Hypothalamus (tissue), 51 donors: Measurements from ENCODE around the gene AGO3.
"Not testable (repeated sequence)": the region's sequence is repeated elsewhere in the genome, so short reads cannot be mapped to it uniquely, and the experiment has no call there.

Experiments
- DNase-seq, 51 donors: peaks; one replicate each; lab custom pipeline; 2025; lab: John Stamatoyannopoulos, UW

Gene AGO3

DNA sequence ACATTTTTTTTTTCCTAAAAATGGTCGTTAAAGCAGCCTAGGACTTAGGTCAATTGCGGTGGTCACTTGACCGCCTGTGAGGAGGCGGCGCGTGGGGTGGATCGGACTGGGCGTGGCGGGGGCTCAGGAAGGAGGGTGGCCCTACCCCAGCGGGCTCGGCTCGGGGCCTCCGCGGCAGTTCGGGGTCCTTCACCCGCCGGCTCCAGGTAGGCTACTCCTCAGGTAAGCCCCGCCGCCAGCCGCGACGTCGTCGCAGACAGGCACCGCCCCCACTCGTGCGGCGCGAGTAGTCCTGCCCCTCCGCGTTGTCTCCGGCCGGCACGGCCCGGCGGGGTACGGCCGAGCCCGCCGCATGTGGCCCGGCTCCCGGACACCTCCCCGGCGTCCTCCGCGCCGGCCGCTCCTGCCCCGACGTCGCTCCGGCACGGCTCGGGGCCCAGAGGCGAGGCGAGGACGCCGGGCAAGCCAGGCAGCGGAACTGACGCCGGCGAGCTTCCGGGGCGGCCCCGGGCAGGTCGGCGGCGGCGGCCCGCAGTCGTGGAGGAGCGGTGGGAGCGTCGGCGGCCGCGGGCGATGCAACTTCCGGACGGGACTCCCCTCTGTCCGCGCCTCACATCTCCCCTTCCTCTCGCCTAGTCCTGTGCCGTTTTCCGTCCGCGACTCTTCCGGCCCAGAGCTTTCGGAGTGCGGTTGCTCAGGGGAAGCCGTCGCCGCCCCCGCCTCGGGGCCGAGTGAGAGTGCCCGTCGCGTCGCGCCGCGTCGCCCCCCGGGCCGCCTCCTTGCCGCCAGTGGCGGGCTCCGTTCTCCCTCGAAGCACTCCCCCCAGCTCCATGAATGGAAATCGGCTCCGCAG, at the start of gene AGO3:
Gene AGO3 (plus strand): TSS at position 513 of the 853 bp plus-strand sequence. CDS start 322 bp downstream, at position 835.
- DNase-seq = peak in 50 of 51 donors; percentile 12 to 86 (median 71)

GRCh38 chr1:35881850-35882273, 49.0 kb upstream of the AGO3 start:
- DNase-seq = no peak

- DNase-seq = peak in 1 of 51 donors; percentile 40
These were observed 48.3 kb upstream of the AGO3 start for GRCh38 chr1:35882586-35882944.

DNA sequence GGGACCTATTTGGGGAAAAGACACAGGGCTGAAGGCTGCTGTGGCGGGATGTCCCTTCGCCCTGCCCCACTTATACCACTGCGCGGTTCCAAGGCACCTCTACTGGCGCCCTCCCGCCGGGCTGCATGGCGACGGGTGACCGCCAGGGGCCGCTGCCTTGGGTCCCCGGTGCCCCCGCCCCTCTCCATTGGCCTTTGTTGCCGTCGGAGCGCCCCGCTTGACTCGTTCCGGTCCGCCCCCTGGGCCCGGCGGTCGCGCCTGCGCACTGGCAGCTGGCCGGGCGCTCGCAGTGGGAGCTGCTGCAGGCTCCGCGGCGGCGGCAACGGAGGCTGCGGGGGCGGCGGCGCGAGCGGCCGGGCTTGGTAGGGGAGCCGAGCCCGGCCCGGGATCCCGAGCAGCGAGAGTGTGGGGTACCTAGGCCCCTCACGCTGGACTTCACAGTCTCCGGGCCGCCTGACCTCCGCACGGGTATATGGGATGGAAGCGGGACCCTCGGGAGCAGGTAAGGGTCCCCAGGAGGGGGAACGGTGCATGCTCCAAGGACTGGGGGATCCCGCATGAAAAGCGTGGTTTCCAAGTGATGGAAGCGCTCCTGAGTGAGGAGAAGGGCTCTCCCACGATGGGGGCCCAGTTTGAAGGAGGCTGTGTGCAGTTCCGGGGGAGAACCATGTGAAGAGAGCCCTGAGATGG, 47.8 kb upstream of the AGO3 start, which contains the start of gene AGO1:
Gene AGO1 (plus strand): TSS at position 265 of the 690 bp plus-strand sequence. CDS start 213 bp downstream, at position 478.
- DNase-seq = peak; percentile 26 to 97 (median 90)

GRCh38 chr1:35883635-35884101, 47.2 kb upstream of the AGO3 start:
- DNase-seq = peak in 38 of 51 donors; percentile 9 to 62 (median 34)

DNA sequence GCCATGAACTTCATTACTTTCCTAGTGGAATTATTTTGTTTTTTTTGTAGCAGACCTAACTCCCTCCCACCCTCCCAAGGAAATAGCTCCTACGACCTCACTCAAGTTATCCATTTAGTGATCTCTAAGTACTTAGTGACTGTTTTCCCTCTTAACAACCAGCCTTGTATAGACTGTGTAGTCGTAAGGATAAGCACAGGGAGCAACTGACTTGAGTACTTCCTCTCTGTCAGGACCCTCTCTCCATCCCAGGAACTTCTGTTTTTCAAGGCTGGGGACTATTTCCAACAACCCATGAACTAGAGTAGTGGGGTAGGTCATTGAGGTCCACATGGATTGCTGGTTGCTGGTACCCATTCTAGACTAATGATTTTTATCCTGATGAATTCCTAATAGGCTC, 46.0 kb upstream of the AGO3 start:
- no peak for DNase-seq

DNA sequence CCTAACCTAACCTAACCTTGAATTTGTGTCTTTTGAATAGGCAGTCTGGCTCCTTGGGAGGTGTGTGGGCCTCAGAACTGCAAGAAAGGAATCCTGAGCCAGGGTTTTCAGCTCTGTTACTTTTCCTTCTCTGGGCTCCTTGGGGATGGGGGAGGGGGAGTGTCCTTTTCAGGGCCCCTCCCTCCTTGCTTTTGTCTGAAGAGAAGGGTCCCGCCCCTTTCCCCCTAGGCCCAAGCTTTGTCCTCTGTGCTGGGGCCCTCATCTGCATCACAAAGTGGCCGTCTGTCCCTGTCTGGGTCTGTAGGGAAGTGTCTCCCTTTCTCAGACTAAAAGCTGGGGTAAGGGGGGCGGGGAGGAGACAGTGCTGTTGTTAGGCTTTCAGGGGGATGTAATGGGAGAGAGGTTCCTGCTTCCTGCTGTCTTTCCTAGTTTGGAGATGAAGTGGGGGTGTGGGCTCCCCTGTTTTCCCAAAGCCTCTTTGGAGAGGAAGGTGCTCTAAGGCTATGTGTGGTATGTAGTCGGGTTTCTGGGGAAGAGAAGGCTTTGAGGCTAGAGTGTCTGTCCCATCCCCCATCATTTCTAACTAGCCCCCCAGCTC, 44.8 kb upstream of the AGO3 start:
- peak in 7 of 51 donors; percentile 5 to 19 (median 11) for DNase-seq

GRCh38 chr1:35886577-35887431, 44.1 kb upstream of the AGO3 start:
- DNase-seq = peak in 1 of 51 donors; percentile 4

- DNase-seq = no peak
These were observed 43.4 kb upstream of the AGO3 start for GRCh38 chr1:35887508-35887907.

DNA sequence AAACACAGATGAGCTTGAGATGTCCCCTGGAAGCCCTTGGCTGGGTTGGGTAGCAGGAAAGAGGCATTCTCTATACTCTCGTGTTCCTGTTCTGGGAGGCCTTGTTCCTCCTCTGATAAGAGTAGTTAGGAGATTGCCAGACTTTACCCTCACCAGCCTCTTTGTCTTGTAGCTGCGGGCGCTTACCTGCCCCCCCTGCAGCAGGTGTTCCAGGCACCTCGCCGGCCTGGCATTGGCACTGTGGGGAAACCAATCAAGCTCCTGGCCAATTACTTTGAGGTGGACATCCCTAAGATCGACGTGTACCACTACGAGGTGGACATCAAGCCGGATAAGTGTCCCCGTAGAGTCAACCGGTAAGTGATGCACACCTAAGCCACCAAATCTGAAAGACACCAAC, 42.6 kb upstream of the AGO3 start:
- DNase-seq = no peak

GRCh38 chr1:35888981-35889380, 41.9 kb upstream of the AGO3 start:
- not testable (repeated sequence) for DNase-seq

- no peak for DNase-seq
These were observed 37.6 kb upstream of the AGO3 start for GRCh38 chr1:35893051-35893879.

DNA sequence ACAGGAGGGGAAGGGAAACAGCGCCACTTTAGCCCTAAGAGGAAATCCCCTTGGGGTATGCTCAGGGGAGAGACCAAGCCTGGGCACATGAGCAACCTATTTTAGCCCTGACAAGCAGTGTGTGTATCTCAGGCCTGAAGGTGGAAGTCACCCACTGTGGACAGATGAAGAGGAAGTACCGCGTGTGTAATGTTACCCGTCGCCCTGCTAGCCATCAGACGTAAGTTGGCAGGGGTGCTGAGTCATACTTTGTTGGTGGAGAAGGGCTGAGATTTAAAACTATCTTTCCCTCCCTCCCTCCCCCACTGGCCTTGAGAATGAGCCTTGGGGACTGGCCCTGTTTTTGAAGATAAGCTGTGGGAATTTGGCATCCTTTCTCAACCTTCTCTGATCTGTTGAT, 36.7 kb upstream of the AGO3 start:
- peak in 8 of 51 donors; percentile 5 to 32 (median 8) for DNase-seq

DNA sequence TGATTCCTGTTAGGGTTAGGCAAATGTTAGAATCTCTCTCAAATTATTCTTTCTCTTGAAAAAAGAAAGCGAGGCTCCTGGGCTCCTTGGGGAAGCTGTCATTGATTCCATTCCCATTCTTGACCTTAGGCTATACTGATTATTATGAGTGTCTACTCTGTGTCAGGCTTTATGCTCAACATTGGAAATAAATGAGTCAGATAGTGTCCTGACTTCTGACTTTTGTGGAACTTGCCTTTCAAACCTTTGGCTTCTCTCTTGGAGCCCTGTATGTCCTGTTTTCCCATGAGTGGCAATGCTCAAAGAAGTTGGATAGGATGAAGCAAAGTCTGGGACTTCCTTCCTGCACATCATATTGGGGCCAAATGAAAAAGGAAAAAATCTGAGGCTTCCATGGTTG, 36.2 kb upstream of the AGO3 start:
- DNase-seq = no peak

GRCh38 chr1:35899941-35900340, 31.0 kb upstream of the AGO3 start:
- no peak for DNase-seq

GRCh38 chr1:35901235-35901634, 29.7 kb upstream of the AGO3 start:
- DNase-seq = no peak

GRCh38 chr1:35902671-35903070, 28.2 kb upstream of the AGO3 start:
- no peak for DNase-seq

GRCh38 chr1:35914717-35915116, 16.2 kb upstream of the AGO3 start:
- no peak for DNase-seq

- no peak for DNase-seq
These were observed 15.2 kb upstream of the AGO3 start for GRCh38 chr1:35915693-35916092.
